DMS114 treated with DMSO at 0.1 percent for 48 hours (cell line): ENCODE data around the gene CD5L.
A peak's percentile ranks its signal among the peaks of the same experiment; 100 is the strongest.

Source experiments
- DNase-seq: peaks from one replicate; lab custom pipeline; 2025; ENCODE audit not compliant: unreplicated experiment; lab: John Stamatoyannopoulos, UW

Gene CD5L

GRCh38 chr1:157841708-157842107 is at the start of gene CD5L:
TSS of gene CD5L (minus strand) at chr1:157841808. CDS start at chr1:157841701, 107 bp downstream.
- DNase-seq: no peak

GRCh38 chr1:157882580-157882979 is 41.0 kb upstream of the CD5L start:
- DNase-seq: no peak

GRCh38 chr1:157880621-157881020 is 39.0 kb upstream of the CD5L start:
- no peak for DNase-seq

GRCh38 chr1:157878059-157878458 is 36.5 kb upstream of the CD5L start:
- DNase-seq: peak; percentile 84

- no peak for DNase-seq
These were observed 28.9 kb upstream of the CD5L start for GRCh38 chr1:157870490-157870889.

GRCh38 chr1:157868654-157869053 is 27.0 kb upstream of the CD5L start:
- no peak for DNase-seq

GRCh38 chr1:157862114-157863070 is 20.8 kb upstream of the CD5L start:
- DNase-seq: no peak

- DNase-seq: no peak
These were observed 14.9 kb upstream of the CD5L start for GRCh38 chr1:157856538-157856937.

- no peak for DNase-seq
These were observed 10.9 kb upstream of the CD5L start for GRCh38 chr1:157852476-157852875.

GRCh38 chr1:157849229-157849875 is 7.7 kb upstream of the CD5L start:
- no peak for DNase-seq

- DNase-seq: no peak
These were observed 2.7 kb upstream of the CD5L start for GRCh38 chr1:157844089-157844830.

- DNase-seq: no peak
These were observed 1.3 kb upstream of the CD5L start for GRCh38 chr1:157842939-157843338.

- DNase-seq: no peak
These were observed 2.6 kb downstream of the CD5L start for GRCh38 chr1:157838966-157839365.

- no peak for DNase-seq
These were observed 7.2 kb downstream of the CD5L start for GRCh38 chr1:157834430-157834829.

GRCh38 chr1:157833145-157833544 is 8.5 kb downstream of the CD5L start:
- no peak for DNase-seq

- no peak for DNase-seq
These were observed 9.5 kb downstream of the CD5L start for GRCh38 chr1:157831968-157832626.

- DNase-seq: no peak
These were observed 10.7 kb downstream of the CD5L start for GRCh38 chr1:157830887-157831286.

- no peak for DNase-seq
These were observed 11.9 kb downstream of the CD5L start for GRCh38 chr1:157829711-157830110.

- DNase-seq: no peak
These were observed 12.4 kb downstream of the CD5L start for GRCh38 chr1:157829210-157829609.

- DNase-seq: no peak
These were observed 21.3 kb downstream of the CD5L start for GRCh38 chr1:157820299-157820698.

GRCh38 chr1:157819896-157820295 is 21.7 kb downstream of the CD5L start, which contains the start of gene FCRL1:
TSS of gene FCRL1 (minus strand) at chr1:157820120. CDS start at chr1:157820037, 83 bp downstream.
- no peak for DNase-seq
